HUDEP-2 (cell line): ENCODE results near the gene SERPINI1.

Experiments
- DNase-seq, 76 experiments: peaks; one replicate each; lab custom pipeline; 2025; ENCODE audit not compliant: unreplicated experiment in 76 of 76; lab: John Stamatoyannopoulos, UW

The SERPINI1 gene

GRCh38 chr3:167843481-167843880, 108.0 kb downstream of the SERPINI1 start:
- no peak for DNase-seq

DNA sequence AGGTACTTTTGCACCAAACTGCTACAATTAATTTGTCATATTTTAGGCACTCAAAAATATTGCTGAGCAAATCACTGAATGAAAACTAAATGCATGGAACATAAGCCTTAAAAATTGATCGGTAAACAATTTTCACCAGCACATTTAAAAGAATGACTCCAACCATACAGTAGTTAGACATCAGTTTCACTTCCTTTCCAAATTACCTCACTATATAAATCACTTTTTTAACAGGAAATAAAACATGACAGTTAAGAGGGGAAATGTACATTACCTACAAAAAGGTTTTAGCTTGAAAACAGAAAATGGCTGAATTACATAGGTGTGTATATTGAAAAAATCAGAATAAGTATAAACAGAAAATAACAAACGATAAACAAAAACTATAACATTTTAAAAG, 108.4 kb downstream of the SERPINI1 start:
- no peak for DNase-seq

DNA sequence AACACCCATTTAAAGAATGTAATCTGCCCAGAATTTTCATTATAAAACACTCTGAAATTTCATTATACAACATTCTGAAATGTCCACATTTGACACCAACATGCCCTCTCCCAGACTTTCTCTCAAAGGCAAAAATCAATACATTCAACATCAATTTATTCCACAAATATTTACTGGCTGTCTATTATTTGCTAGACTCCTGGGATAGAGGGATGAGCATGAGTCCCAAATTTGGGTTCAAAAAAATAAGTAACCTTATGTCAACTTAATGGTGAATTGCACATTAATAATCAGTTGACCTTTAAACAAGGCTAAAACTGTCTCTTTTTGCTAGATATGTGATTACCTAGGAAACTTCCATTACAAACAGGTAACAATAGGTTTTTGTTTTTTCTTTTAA, 109.0 kb downstream of the SERPINI1 start:
- DNase-seq = no peak

GRCh38 chr3:167851171-167851570, 115.7 kb downstream of the SERPINI1 start:
- no peak for DNase-seq

GRCh38 chr3:167851749-167852148, 116.2 kb downstream of the SERPINI1 start:
- no peak for DNase-seq

DNA sequence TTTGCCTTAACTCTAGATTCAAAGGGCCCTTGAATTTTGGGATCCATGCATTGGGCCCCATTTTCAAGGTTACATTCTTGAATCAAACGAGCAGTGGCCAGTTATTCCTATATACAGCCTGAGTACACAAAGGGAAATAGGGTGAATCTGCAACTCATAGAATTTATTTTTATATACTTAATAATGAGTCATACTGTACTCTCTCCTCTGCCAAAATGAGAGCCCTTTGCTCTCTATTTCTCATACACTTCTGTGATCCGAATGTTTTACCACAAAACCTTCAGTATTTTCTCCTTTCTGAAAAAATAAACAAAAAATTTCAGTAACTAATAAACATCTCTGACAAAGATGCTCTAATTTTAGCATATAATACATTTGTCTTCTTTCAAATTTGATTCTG, 116.7 kb downstream of the SERPINI1 start:
- DNase-seq = no peak

GRCh38 chr3:167854063-167854462, 118.5 kb downstream of the SERPINI1 start:
- no peak for DNase-seq

- no peak for DNase-seq
Measured at GRCh38 chr3:167854846-167855245, 119.3 kb downstream of the SERPINI1 start.

DNA sequence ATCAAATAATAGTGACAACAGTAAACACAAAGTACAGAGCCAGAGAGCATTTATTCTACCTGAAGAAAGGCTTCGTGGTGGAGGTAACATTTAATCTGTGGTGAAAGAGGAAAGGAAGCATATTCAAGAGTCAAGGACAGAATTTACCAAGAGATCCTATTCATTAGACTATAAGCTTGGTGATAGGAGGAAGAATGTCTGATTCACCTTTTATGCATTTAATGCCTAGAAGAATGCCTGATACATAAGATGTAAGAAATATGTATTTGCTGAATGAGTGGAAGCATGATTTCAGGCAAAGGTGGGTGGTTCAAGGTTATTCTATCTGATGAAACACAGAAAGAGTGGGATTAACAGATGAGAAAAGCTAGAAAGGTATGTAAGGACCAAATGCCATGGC, 119.8 kb downstream of the SERPINI1 start:
- no peak for DNase-seq

DNA sequence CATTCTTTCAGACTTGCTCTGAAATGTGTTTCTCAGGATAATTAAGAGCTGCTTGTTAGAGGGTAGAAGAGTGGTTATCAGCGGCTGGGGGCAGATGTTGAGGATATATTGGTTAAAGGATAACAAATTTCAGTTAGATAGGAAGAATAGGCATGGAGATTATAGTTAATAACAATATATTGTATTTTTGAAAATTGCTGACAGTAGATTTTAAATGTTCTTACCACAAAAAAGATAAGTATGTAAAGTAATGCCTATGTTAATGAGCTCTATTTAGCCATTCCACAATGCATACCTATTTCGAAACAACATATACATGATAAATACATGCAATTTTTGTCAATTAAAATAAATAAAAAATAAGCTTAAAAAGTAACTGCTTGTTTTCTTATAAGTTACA, 123.3 kb downstream of the SERPINI1 start:
- no peak for DNase-seq

DNA sequence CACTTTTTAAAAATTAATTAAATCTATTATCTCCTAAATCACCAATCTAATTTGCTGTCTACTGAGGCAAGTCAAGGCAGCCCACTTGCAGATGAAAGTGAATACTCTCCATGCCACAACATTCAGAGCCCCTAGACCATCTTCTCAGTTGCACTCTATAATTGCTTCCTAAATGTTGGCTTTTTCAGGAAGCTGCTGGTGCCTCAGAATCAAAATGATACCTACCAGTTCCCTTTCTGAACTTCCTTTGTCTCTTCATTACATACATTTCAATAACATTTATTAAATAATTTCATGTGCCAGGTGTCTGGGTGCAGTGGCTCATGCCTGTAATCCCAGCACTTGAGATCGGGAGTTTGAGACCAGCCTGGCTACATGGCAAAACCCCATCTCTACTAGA, 124.1 kb downstream of the SERPINI1 start:
- no peak for DNase-seq

- DNase-seq = no peak
Measured at GRCh38 chr3:167861649-167862048, 126.1 kb downstream of the SERPINI1 start.

DNA sequence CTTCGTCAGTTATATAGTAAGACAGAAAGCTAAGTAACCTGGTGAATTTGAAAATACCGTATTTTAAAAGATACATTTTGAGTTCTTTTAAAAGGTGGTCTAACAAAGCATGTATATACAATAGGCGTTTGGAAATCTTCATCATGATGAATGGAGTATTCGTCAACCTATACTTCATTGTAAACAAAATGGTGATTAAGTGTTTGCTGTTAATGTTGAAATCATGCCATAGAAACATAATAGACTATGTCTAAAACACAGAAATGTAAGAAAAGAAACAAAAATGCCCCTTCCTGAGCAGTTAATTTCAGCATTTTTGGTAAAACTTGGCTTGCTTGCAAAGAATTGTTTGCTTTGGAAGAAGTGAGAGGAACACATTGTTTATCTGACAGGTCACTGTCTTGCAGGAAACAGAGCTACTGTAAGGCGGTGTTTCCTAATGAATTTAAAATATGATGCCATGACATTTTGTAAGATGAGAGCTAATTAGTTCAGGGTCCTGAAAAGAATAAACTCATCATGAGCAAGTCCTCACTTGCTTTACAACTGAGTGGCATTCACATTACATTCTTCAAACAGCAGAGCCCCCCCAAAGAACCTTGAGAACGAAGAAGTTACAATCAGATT, 126.7 kb downstream of the SERPINI1 start:
- no peak for DNase-seq

DNA sequence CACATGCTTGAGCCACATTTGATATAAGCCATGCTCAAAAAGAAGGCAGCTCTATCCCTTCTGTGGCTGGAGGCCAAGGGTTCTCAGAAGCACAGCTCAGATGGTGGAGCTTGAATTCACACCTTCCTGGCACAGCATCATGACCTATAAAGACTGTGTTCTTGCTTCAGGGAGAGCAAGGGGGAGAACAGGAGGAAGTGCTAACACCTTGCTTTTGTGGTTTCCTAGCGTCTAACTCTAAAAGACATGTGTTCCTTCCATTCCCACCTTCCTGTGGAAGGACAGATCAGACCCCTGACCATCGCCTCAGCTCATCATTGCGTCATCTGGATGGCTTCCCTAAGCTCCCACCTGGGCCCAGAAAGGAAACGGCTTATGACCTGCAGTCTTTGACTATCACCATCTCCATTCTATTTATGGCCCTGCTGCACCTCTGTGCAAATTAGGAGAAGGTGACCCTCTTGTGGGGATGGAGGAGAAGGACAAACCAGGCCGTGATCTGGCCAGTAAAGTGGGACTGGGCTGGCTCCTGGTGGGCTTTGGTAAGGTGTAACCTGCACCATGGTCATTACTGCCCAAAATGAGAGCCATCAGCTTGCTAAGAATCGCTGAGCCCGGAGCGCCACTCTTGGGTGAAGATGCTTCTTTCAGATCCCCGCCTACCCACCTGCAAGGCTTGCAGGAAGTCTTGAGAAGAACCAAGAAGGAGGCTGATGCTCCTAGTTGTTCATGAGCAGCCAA, 128.5 kb downstream of the SERPINI1 start:
- DNase-seq = no peak

DNA sequence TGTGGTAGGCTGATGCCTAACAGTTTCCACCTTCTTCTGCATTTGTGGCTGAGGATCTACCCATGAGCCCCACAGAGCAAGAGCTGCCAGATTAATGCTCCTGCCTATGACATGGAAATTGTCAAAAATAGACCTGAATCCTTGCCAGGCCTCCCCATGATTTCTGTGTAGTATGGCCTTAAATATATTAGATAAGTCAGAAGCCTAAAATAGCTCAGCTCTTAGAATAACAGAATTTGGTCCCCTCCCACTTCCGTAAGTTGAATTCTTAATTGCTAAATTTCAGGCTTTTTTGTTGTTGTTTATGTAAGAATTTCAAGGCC, 129.0 kb downstream of the SERPINI1 start:
- no peak for DNase-seq

GRCh38 chr3:167866331-167866730, 130.8 kb downstream of the SERPINI1 start:
- no peak for DNase-seq

DNA sequence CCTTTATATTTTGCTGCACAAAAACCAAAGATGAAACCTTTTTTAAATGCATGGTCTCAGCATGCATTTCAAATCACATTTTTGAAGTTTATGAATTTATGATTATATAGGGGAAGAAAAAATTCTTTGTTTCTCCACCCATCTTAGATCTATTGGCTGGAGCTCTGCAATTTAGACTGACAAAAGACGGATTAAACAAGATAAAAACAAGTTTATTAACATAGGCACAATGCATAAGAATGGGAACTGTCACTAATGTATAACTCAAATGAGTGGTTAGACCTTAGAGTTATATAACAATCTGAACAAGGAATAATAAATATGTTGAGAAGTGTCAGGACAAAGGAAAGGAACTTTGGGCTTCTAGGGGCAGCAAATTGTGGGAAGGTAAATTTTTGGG, 132.5 kb downstream of the SERPINI1 start:
- no peak for DNase-seq

- DNase-seq = no peak
Measured at GRCh38 chr3:167870181-167870580, 134.7 kb downstream of the SERPINI1 start.

DNA sequence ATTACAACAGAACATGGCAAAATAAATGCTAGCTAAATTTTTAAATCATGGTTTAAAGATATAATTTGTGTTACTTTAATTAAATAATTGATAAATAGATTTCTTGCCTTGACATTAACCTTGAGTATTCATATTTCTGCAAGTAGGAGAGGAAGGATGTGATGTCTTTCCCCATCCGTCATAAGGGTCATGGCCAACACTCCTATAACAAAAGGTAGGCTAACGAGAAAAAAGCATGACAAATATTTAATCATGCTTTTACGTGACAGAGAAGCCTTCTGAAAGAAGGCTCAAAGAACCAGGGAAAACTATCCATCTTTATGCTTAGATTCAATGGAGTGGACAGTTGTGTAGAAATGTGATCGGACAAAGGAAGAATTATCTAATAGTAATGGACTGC, 135.2 kb downstream of the SERPINI1 start:
- DNase-seq = no peak

DNA sequence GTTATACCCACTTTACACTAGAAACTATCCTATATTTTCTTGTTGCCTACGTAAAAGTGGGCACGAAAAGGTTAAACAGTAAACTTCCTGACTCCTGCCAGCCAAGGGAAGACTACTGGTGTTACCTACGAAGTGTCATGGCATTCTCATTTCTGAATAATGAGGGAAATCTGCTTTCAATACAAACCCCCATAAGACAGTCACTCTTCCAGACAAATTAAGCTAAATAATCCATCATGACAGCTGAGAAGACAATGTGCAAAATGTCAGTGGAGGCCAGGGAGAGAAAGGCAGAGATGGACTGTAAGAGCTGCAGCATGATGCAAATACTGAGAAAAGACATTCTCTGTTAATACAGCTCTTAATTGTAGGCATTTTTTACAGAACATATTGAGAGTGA, 136.5 kb downstream of the SERPINI1 start:
- no peak for DNase-seq

- DNase-seq = no peak
Measured at GRCh38 chr3:167872941-167873340, 137.4 kb downstream of the SERPINI1 start.

DNA sequence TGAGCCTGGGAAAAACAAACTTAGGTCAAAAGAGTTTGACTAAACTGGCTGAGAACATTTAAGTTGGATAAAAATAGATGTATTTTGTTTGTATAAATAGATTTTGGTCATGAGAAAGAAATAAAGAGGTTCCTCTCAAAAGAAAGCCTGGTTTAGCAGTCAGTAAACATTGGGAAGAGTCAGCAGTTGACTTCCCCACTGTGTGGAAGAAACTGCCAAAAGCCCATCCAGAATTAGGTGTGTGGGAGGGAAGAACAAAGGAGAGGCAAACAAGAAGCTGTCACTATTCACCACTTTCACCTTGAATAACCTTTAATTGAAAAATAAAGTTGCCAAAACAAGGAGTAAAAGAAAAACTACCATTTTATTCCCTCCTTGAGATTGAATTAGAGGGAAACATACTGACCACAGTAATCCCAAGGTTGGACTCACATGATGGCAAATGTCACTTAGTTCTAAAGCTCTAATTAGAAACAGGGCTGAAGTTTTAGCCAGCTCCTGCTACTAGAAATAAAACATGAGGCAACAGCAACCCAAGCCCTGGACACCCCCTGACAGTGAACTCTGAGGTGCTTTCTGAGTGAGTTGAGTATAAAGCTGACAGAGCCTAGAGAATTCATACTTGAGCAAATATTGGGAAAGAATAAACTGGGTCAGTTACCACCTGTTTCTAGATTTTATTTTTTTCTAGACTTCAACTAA, 139.3 kb downstream of the SERPINI1 start:
- no peak for DNase-seq
